IMR-90 (cell line): Measurements from ENCODE around the gene COL23A1. TPM values are rescaled to one million over a fixed set of nuclear protein-coding genes. Genes with fewer than 3 reads are reported as not detected.

ENCODE experiments used
- ATAC-seq: fragments of 200-7000 bp; cut with Tn5 transposase; 2 replicates; pipeline ENCODE4 v1.9.1; 2020; ENCODE audit warnings: low read depth, mild to moderate bottlenecking, moderate library complexity
- BruUV-seq: library from RNA; stranded (reverse); fragments of 400-500 nt; replicated peaks from 2 replicates; lab custom pipeline; 2021; lab: Mats Ljungman, UMichigan
- CTCF ChIA-PET: fragments of 300-600 bp; formaldehyde crosslinking; extraction: SDS; loops from one replicate; lab custom pipeline; 2021; ENCODE audit warnings: antibody characterized with exemption; lab: Yijun Ruan, JAX
- POLR2A ChIA-PET: fragments of 300-600 bp; sonication (Branson Sonifier 250); formaldehyde crosslinking; loops from one replicate; lab custom pipeline; 2022; ENCODE audit warnings: antibody characterized with exemption; ENCODE audit not compliant: unreplicated experiment; lab: Charles Lee
- DNase-seq: peaks from one replicate; pipeline ENCODE4 v3.0.0; 2013
- H2AFZ ChIP-seq: replicated peaks from 2 replicates; pipeline ENCODE3; 2013; ENCODE audit warnings: low read length, mild to moderate bottlenecking; ENCODE audit not compliant: poor library complexity
- H2AK5ac ChIP-seq: 2 replicates; pipeline ENCODE4 v1.6.1; 2013; ENCODE audit warnings: low read depth, low read length, inconsistent platforms
- H2AK9ac ChIP-seq: replicated peaks from 2 replicates; pipeline ENCODE3; 2013; ENCODE audit warnings: mild to moderate bottlenecking, low read depth, low read length, moderate library complexity; ENCODE audit not compliant: poor library complexity
- H2BK120ac ChIP-seq: 2 replicates; pipeline ENCODE4 v1.6.1; 2013; ENCODE audit warnings: low read depth, low read length, inconsistent platforms
- H2BK15ac ChIP-seq: 3 replicates; pipeline ENCODE4 v1.6.1; 2013; ENCODE audit warnings: low read depth, low read length, inconsistent platforms
- H2BK20ac ChIP-seq: 2 replicates; pipeline ENCODE4 v1.6.1; 2013; ENCODE audit warnings: low read depth, mild to moderate bottlenecking, inconsistent platforms, low read length, moderate library complexity
- H2BK5ac ChIP-seq: 2 replicates; pipeline ENCODE4 v1.6.1; 2013; ENCODE audit warnings: mild to moderate bottlenecking, low read depth, low read length, inconsistent platforms; ENCODE audit not compliant: poor library complexity, severe bottlenecking
- H3K14ac ChIP-seq: replicated peaks from 2 replicates; pipeline ENCODE4 v1.6.1; 2013; ENCODE audit warnings: low read depth, low read length, inconsistent platforms
- H3K18ac ChIP-seq: 2 replicates; pipeline ENCODE4 v1.6.1; 2013; ENCODE audit warnings: low read depth, low read length, control low read depth
- H3K23ac ChIP-seq: 2 replicates; pipeline ENCODE4 v1.6.1; 2013; ENCODE audit warnings: low read depth, low read length, inconsistent platforms
- H3K27ac ChIP-seq: 2 replicates; pipeline ENCODE4 v1.5.1; 2013; ENCODE audit warnings: mild to moderate bottlenecking, control low read depth, low read length; ENCODE audit not compliant: insufficient read depth
- H3K27me3 ChIP-seq: 2 replicates; pipeline ENCODE4 v1.6.1; 2013; ENCODE audit warnings: low read length; ENCODE audit not compliant: control insufficient read depth, insufficient read depth
- H3K36me3 ChIP-seq: 2 replicates; pipeline ENCODE4 v1.6.1; 2013; ENCODE audit warnings: low read length, mixed read lengths; ENCODE audit not compliant: control insufficient read depth, insufficient read depth
- H3K4ac ChIP-seq: 2 replicates; pipeline ENCODE4 v1.6.1; 2013; ENCODE audit warnings: low read depth, low read length, inconsistent platforms
- H3K4me1 ChIP-seq: 2 replicates; pipeline ENCODE4 v1.6.1; 2013; ENCODE audit warnings: low read length, mixed read lengths; ENCODE audit not compliant: control insufficient read depth, insufficient read depth
- H3K4me2 ChIP-seq: 2 replicates; pipeline ENCODE4 v1.6.1; 2013; ENCODE audit warnings: low read depth, mild to moderate bottlenecking, control low read depth, low read length, moderate library complexity
- H3K4me3 ChIP-seq: 2 replicates; pipeline ENCODE4 v1.5.1; 2013; ENCODE audit warnings: low read depth, mild to moderate bottlenecking, control low read depth, low read length, moderate library complexity; ENCODE audit not compliant: insufficient read depth
- H3K56ac ChIP-seq: 2 replicates; pipeline ENCODE4 v1.6.1; 2013; ENCODE audit warnings: low read length, inconsistent platforms; ENCODE audit not compliant: insufficient read depth; ENCODE audit errors: extremely low read depth
- H3K79me1 ChIP-seq, 2 experiments: 2 replicates each; pipeline ENCODE4 v1.6.1; 2013; ENCODE audit warnings: low read length in 2 of 2, inconsistent platforms in 1 of 2, low read depth in 1 of 2
- H3K9ac ChIP-seq: 2 replicates; pipeline ENCODE4 v1.6.1; 2013; ENCODE audit warnings: low read depth, low read length, control low read depth
- H3K9me1 ChIP-seq: 2 replicates; pipeline ENCODE4 v1.6.1; 2013; ENCODE audit warnings: low read length, inconsistent platforms; ENCODE audit not compliant: insufficient read depth
- H3K9me3 ChIP-seq: 2 replicates; pipeline ENCODE4 v1.6.1; 2013; ENCODE audit warnings: low read length; ENCODE audit not compliant: control insufficient read depth, insufficient read depth
- H4K20me1 ChIP-seq: 2 replicates; pipeline ENCODE4 v1.6.1; 2013; ENCODE audit warnings: low read length, inconsistent platforms; ENCODE audit not compliant: insufficient read depth
- H4K5ac ChIP-seq: 2 replicates; pipeline ENCODE4 v1.6.1; 2013; ENCODE audit warnings: mild to moderate bottlenecking, low read depth, low read length, control low read depth
- H4K8ac ChIP-seq, 2 experiments: 2 replicates each; pipeline ENCODE4 v1.6.1; 2013; ENCODE audit warnings: low read depth in 2 of 2, low read length in 2 of 2, control low read depth in 1 of 2, inconsistent platforms in 1 of 2
- H4K91ac ChIP-seq: 2 replicates; pipeline ENCODE4 v1.6.1; 2013; ENCODE audit warnings: low read depth, low read length, inconsistent platforms; ENCODE audit not compliant: insufficient read depth
- BHLHE40 ChIP-seq: fragments of 150-350 bp; IDR thresholded peaks from 2 replicates; pipeline ENCODE4 v1.6.1; 2016; ENCODE audit warnings: mild to moderate bottlenecking, low read depth, low read length
- CEBPB ChIP-seq: IDR thresholded peaks from 2 replicates; pipeline ENCODE4 v1.6.1; 2012; ENCODE audit warnings: low read depth, low read length, improper control_type of control experiment
- CHD1 ChIP-seq: IDR thresholded peaks from 2 replicates; pipeline ENCODE4 v1.6.1; 2012; ENCODE audit warnings: low read depth, low read length, improper control_type of control experiment
- ELK1 ChIP-seq: fragments of 150-350 bp; IDR thresholded peaks from 2 replicates; pipeline ENCODE4 v1.6.1; 2016; ENCODE audit warnings: low read depth, mild to moderate bottlenecking, low read length, moderate library complexity, borderline replicate concordance
- FOS ChIP-seq: fragments of 150-350 bp; IDR thresholded peaks from 2 replicates; pipeline ENCODE4 v1.6.1; 2016; ENCODE audit warnings: low read depth, low read length
- MAFK ChIP-seq: IDR thresholded peaks from 2 replicates; pipeline ENCODE4 v1.6.1; 2012; ENCODE audit warnings: low read depth, low read length, improper control_type of control experiment
- MAZ ChIP-seq: IDR thresholded peaks from 2 replicates; pipeline ENCODE4 v1.6.1; 2012; ENCODE audit warnings: low read depth, mild to moderate bottlenecking, low read length, improper control_type of control experiment, moderate library complexity, borderline replicate concordance
- MXI1 ChIP-seq: IDR thresholded peaks from 2 replicates; pipeline ENCODE4 v1.6.1; 2012; ENCODE audit warnings: low read depth, mild to moderate bottlenecking, low read length, moderate library complexity, borderline replicate concordance
- NFE2L2 ChIP-seq: fragments of 150-350 bp; IDR thresholded peaks from 2 replicates; pipeline ENCODE4 v1.6.1; 2016; ENCODE audit warnings: low read depth, mild to moderate bottlenecking, low read length
- POLR2A ChIP-seq: IDR thresholded peaks from 2 replicates; pipeline ENCODE4 v1.6.1; 2012; ENCODE audit warnings: mild to moderate bottlenecking, low read depth, low read length
- RAD21 ChIP-seq: IDR thresholded peaks from 2 replicates; pipeline ENCODE4 v1.6.1; 2012; ENCODE audit warnings: low read length, improper control_type of control experiment
- RCOR1 ChIP-seq: IDR thresholded peaks from 2 replicates; pipeline ENCODE4 v1.6.1; 2012; ENCODE audit warnings: mild to moderate bottlenecking, low read length, improper control_type of control experiment; ENCODE audit not compliant: insufficient replicate concordance
- RFX5 ChIP-seq: IDR thresholded peaks from 2 replicates; pipeline ENCODE4 v1.8.0; 2012; ENCODE audit warnings: low read depth, mild to moderate bottlenecking, low read length, moderate library complexity
- SMC3 ChIP-seq: fragments of 150-350 bp; IDR thresholded peaks from 2 replicates; pipeline ENCODE4 v1.6.1; 2016; ENCODE audit warnings: low read depth, mild to moderate bottlenecking, antibody characterized with exemption, low read length, moderate library complexity
- WGBS, 2 experiments: methylation state at CpG; one replicate each; pipeline versions ENCODE4 v1.1.5 to v1.1.7; 2013; ENCODE audit warnings: missing lambda C conversion rate in 2 of 2; ENCODE audit not compliant: insufficient read length in 1 of 2; ENCODE audit errors: extremely low coverage in 2 of 2; 5-methylcytosine and 5-hydroxymethylcytosine counted together
- dilution Hi-C: fragments of 300-500 bp; cut with HindIII; formaldehyde crosslinking; loops from one replicate; pipeline ENCODE4 v1.14.3; 2018; ENCODE audit warnings: low sequenced_read_pairs; ENCODE audit not compliant: unreplicated experiment
- in situ Hi-C: fragments of 300-500 bp; cut with MboI; formaldehyde crosslinking; loops from 3 replicates; pipeline ENCODE4 v1.14.3; 2019; ENCODE audit warnings: low sequenced_read_pairs, inconsistent platforms, mixed read lengths
- intact Hi-C: fragments of 100-400 bp; cut with micrococcal nuclease; formaldehyde crosslinking; loops from 2 replicates; pipeline ENCODE4 v1.10.0; 2022
- polyA plus RNA-seq, 3 experiments: library from polyadenylated mRNA; depleted of rRNA; stranded (reverse); fragments of >200 nt; gene quantifications; 2 replicates each; pipeline ENCODE4 v1.2.3, GENCODE V29; 2012; ENCODE audit warnings: low replicate concordance in 1 of 3
- total RNA-seq: library from RNA; depleted of rRNA; stranded (reverse); fragments of >200 nt; gene quantifications from 2 replicates; pipeline ENCODE4 v1.2.3, GENCODE V29; 2012
- TF ChIP-seq, protein P1 (sequence below): conservative IDR thresholded peaks from 2 replicates; pipeline ENCODE4 v1.5.1; 2012; ENCODE audit warnings: mild to moderate bottlenecking, low read depth, low read length, improper control_type of control experiment
- TF ChIP-seq, protein P2 (sequence below): fragments of 150-350 bp; IDR thresholded peaks from 2 replicates; pipeline ENCODE4 v1.6.1; 2017; ENCODE audit warnings: mild to moderate bottlenecking, antibody characterized with exemption, low read length, low read depth

Gene COL23A1
- total and polyA plus RNA-seq, 2 of the 4 experiments (the other 2 are of a cell fraction) = not detected

DNA sequence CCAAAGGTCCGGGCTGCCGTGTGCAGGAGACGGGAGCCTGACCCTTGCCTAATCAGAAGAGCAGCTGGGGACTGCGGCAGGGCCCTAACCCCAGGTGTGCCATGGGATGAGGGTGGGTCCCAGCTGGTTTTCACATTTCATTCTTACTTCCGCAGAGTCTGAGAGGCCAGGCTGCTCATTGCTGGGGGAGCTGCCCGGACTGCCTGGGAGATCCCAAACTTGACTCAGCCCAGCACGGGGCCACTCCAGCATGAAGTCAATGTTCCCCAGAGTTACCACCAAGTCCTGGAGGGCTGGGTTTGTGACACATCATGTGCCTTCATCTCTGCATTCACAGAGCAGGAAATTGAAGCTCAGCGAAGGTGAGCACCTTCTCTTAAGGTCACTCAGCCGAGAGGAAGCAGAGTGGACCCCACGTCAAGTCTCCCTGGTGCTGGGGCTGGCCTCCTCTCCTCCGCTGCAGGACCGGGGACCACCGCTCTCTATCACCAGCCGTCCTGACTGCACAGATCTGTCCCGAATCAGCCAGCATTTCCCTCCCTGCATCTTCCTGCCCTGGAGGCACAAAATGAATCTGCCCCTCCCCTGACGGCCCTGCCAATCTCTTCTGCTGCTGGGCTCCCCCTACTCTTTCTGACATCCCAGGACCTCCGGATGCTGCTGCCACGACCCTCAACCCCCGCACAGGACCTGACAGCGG lies 303.0 kb downstream of the COL23A1 start:
- no TSS peak for BruUV-seq
- peaks cover 6% of the 10 kb centered on the region for H3K9me3 ChIP-seq
- H2AK5ac ChIP-seq = no peak overlapping the region
- H3K27ac ChIP-seq = no peak overlapping the region
- no peak overlapping the region for H4K5ac ChIP-seq
- no peak overlapping the region for H3K4me2 ChIP-seq
- H3K4ac ChIP-seq = no peak overlapping the region
- no peak overlapping the region for H4K91ac ChIP-seq
- no peaks in the 10 kb centered on the region for H3K79me1 ChIP-seq
- WGBS, 2 experiments = 61% methylated on average over 5 of the region's 20 CpGs; no CpG with 5 or more reads in 1 of the 2 experiments
- H3K14ac ChIP-seq = no peak overlapping the region
- DNase-seq (no peak), ATAC-seq (no peak)
- no peak overlapping the region for H2AK9ac ChIP-seq
- H3K36me3 ChIP-seq = no peaks in the 10 kb centered on the region
- no peak overlapping the region for H3K9ac ChIP-seq
- H3K23ac ChIP-seq = no peak overlapping the region
- no peak overlapping the region for H3K56ac ChIP-seq
- intact Hi-C loops (no loop called here), dilution Hi-C loops (no loop called here), in situ Hi-C loops (loop anchor here (25.0 kb wide), 1 partner anchor 1200 kb away; no protein-coding TSS in a partner anchor)
- no peaks in the 10 kb centered on the region for H4K20me1 ChIP-seq
- H2AFZ ChIP-seq = no peak overlapping the region
- no peaks in the 10 kb centered on the region; the same call in 1 of the 2 replicates for H3K27me3 ChIP-seq
- H2BK120ac ChIP-seq = no peak overlapping the region
- H2BK15ac ChIP-seq = no peak overlapping the region
- no peak overlapping the region for H3K18ac ChIP-seq
- POLR2A ChIA-PET = no interaction called here
- H3K9me1 ChIP-seq = no peaks in the 10 kb centered on the region
- no peaks in the 10 kb centered on the region for H3K4me1 ChIP-seq
- H4K8ac ChIP-seq = no peak overlapping the region
- no peak overlapping the region for H2BK20ac ChIP-seq
- no peak overlapping the region for H2BK5ac ChIP-seq
- H3K4me3 ChIP-seq = no peak overlapping the region
- CTCF ChIA-PET = no interaction called here
- TF ChIP-seq, protein P1, sequence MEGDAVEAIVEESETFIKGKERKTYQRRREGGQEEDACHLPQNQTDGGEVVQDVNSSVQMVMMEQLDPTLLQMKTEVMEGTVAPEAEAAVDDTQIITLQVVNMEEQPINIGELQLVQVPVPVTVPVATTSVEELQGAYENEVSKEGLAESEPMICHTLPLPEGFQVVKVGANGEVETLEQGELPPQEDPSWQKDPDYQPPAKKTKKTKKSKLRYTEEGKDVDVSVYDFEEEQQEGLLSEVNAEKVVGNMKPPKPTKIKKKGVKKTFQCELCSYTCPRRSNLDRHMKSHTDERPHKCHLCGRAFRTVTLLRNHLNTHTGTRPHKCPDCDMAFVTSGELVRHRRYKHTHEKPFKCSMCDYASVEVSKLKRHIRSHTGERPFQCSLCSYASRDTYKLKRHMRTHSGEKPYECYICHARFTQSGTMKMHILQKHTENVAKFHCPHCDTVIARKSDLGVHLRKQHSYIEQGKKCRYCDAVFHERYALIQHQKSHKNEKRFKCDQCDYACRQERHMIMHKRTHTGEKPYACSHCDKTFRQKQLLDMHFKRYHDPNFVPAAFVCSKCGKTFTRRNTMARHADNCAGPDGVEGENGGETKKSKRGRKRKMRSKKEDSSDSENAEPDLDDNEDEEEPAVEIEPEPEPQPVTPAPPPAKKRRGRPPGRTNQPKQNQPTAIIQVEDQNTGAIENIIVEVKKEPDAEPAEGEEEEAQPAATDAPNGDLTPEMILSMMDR = no peak
- TF ChIP-seq CEBPB (no peak), CHD1 (no peak), NFE2L2 (no peak), RCOR1 (no peak), RFX5 (no peak), SMC3 (no peak), MAFK (no peak), MAZ (no peak), ELK1 (no peak), MXI1 (no peak), BHLHE40 (no peak), RAD21 (no peak), FOS (no peak), POLR2A (no peak)
- TF ChIP-seq, protein P2, sequence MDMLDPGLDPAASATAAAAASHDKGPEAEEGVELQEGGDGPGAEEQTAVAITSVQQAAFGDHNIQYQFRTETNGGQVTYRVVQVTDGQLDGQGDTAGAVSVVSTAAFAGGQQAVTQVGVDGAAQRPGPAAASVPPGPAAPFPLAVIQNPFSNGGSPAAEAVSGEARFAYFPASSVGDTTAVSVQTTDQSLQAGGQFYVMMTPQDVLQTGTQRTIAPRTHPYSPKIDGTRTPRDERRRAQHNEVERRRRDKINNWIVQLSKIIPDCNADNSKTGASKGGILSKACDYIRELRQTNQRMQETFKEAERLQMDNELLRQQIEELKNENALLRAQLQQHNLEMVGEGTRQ = no peak
